ENCODE results near the gene CFAP43. TPM values are rescaled to one million over a fixed set of nuclear protein-coding genes. Genes with fewer than 3 reads are reported as not detected.

The CFAP43 gene
- total and polyA plus RNA-seq, 2 donors (not counting 1 experiment from before 2014, with no cell fraction given): 0.12 TPM; not detected in 1

DNA sequence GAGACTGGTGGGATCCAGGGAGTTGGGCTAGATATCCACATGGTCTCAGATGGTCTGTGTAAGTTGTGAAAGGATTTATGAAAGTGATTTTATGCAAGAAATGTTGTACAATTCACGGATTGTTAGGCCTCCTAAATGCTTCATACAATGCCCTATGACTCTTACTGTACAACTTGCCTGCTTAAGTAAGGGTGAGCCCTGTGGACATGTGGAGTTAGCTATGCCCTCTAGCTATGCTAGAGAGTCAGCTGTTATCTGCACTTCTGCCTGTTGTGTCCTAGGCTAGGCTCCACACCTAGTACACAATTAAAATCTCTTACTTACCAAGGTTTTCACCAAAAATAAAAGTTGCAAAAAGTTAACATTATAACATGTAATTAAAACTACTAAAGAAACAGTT lies 1.7 kb upstream of the CFAP43 start:
- no peak overlapping the region for H3K27ac Mint-ChIP-seq
- WGBS (ENCODE audit: insufficient coverage): no CpG with 5 or more reads among the region's 1 CpG
- H3K27ac ChIP-seq (ENCODE audit: low read length in 2 of 2): no peak overlapping the region
- H3K4me3 ChIP-seq (ENCODE audit: control extremely low read depth in 1 of 5, extremely low read depth in 1 of 5, insufficient read depth in 1 of 5, low read depth in 2 of 5, low read length in 4 of 5): no peak overlapping the region
- TF ChIP-seq EZH2 (IDR thresholded peaks at IDR 0.05; ENCODE audit: borderline replicate concordance, insufficient read depth, low read depth, low read length, poor library complexity, severe bottlenecking) (no peak), CTCF (IDR thresholded peaks at IDR 0.05) (no peak)
- H2AFZ ChIP-seq (ENCODE audit: insufficient read depth, low read depth, low read length, poor library complexity, severe bottlenecking): no peak overlapping the region
- no peak overlapping the region for H3K4me2 ChIP-seq (replicated peaks; ENCODE audit: low read depth, low read length, poor library complexity, severe bottlenecking)
- H3K9me3 Mint-ChIP-seq (ENCODE audit: insufficient read depth): peaks cover 4% of the 10 kb centered on the region
- ChIA-PET CTCF (no interaction called here), POLR2A (no interaction called here)
- no peaks in the 10 kb centered on the region for H3K36me3 ChIP-seq (replicated peaks in 1 of 2; ENCODE audit: control extremely low read depth in 1 of 2, control insufficient read depth in 1 of 2, extremely low read depth in 1 of 2, insufficient read depth in 2 of 2, low read length in 1 of 2)
- peaks cover 10% of the 10 kb centered on the region for H3K4me1 Mint-ChIP-seq
- peaks cover 35% of the 10 kb centered on the region for H3K27me3 Mint-ChIP-seq
- ATAC-seq (ENCODE audit: low read depth) (no peak), DNase-seq (no peak)
- H3K79me2 ChIP-seq (ENCODE audit: control insufficient read depth, insufficient read depth, low read length): no peaks in the 10 kb centered on the region
- no peak overlapping the region for H3K9ac ChIP-seq (ENCODE audit: low read length)
- intact Hi-C loops (cut with micrococcal nuclease): loop anchor here (2.0 kb wide), 1 partner anchor 105 kb away; the partner anchor contains the start of gene ITPRIP
- peaks cover 6 to 13% of the 10 kb centered on the region in 2 donors for H3K4me1 ChIP-seq (ENCODE audit: control insufficient read depth in 2 of 2, insufficient read depth in 2 of 2, low read length in 2 of 2)
- no peaks in the 10 kb centered on the region for H4K20me1 ChIP-seq (ENCODE audit: control insufficient read depth, insufficient read depth, low read length, poor library complexity, severe bottlenecking)
- H3K27me3 ChIP-seq (replicated peaks in 1 of 4; ENCODE audit: control extremely low read depth in 1 of 4, control insufficient read depth in 3 of 4, insufficient read depth in 4 of 4, low read length in 3 of 4): peaks cover 0 to 19% (median 13%) of the 10 kb centered on the region in 4 experiments
- H3K4me3 Mint-ChIP-seq: peak overlapping the region; percentile 54
- H3K9me3 ChIP-seq (ENCODE audit: control extremely low read depth in 1 of 3, control insufficient read depth in 2 of 3, insufficient read depth in 1 of 3, low read length in 2 of 3): peaks cover 2 to 8% (median 8%) of the 10 kb centered on the region in 3 donors

DNA sequence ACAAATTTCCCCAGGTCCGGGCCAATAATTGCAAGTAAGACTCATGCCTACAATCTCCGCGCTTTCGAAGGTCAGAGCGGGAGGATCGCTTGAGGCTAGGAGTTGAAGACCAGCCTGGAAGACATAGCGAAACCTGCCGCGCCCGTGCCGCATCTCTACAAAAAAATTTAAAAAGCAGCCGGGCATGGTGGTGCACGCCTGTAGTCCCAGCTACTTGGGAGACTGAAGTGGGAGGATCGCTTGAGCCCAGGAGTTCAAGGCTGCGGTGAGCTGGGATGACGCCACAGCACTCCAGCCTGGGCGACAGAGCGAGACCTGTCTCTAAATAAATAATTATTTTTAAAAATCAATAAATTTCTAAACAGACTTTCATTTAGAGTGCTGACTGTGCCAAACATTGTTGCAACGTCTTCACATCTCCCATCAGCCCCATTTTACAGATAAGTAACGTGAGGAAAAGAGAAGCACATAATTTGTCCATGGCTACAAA lies 494 bp upstream of the CFAP43 start:
- Mint-ChIP-seq H3K4me3 (peak overlapping the region; percentile 89), H3K9me3 (ENCODE audit: insufficient read depth) (peaks cover 4% of the 10 kb centered on the region), H3K27ac (peak overlapping the region; percentile 84), H3K27me3 (peaks cover 30% of the 10 kb centered on the region), H3K4me1 (peaks cover 10% of the 10 kb centered on the region)
- no peak for TF ChIP-seq EZH2 (IDR thresholded peaks at IDR 0.05; ENCODE audit: borderline replicate concordance, insufficient read depth, low read depth, low read length, poor library complexity, severe bottlenecking)
- TF ChIP-seq CTCF (IDR thresholded peaks at IDR 0.05): no peak
- Histone ChIP-seq H3K36me3 (replicated peaks in 1 of 2; ENCODE audit: control extremely low read depth in 1 of 2, control insufficient read depth in 1 of 2, extremely low read depth in 1 of 2, insufficient read depth in 2 of 2, low read length in 1 of 2) (no peaks in the 10 kb centered on the region), H3K9ac (ENCODE audit: low read length) (peak overlapping the region; percentile 75), H2AFZ (ENCODE audit: insufficient read depth, low read depth, low read length, poor library complexity, severe bottlenecking) (peak overlapping the region; percentile 94), H3K27ac (ENCODE audit: low read length in 2 of 2) (no peak overlapping the region), H3K9me3 (ENCODE audit: control extremely low read depth in 1 of 3, control insufficient read depth in 2 of 3, insufficient read depth in 1 of 3, low read length in 2 of 3) (peaks cover 2 to 8% (median 8%) of the 10 kb centered on the region in 3 donors), H3K27me3 (replicated peaks in 1 of 4; ENCODE audit: control extremely low read depth in 1 of 4, control insufficient read depth in 3 of 4, insufficient read depth in 4 of 4, low read length in 3 of 4) (peaks cover 0 to 19% (median 13%) of the 10 kb centered on the region in 4 experiments), H3K4me2 (replicated peaks; ENCODE audit: low read depth, low read length, poor library complexity, severe bottlenecking) (peak overlapping the region; percentile 95), H4K20me1 (ENCODE audit: control insufficient read depth, insufficient read depth, low read length, poor library complexity, severe bottlenecking) (no peaks in the 10 kb centered on the region), H3K79me2 (ENCODE audit: control insufficient read depth, insufficient read depth, low read length) (no peaks in the 10 kb centered on the region), H3K4me1 (ENCODE audit: control insufficient read depth in 2 of 2, insufficient read depth in 2 of 2, low read length in 2 of 2) (peaks cover 6 to 13% of the 10 kb centered on the region in 2 donors), H3K4me3 (ENCODE audit: control extremely low read depth in 1 of 5, extremely low read depth in 1 of 5, insufficient read depth in 1 of 5, low read depth in 2 of 5, low read length in 4 of 5) (peak overlapping the region; percentile 52 to 86 (median 67))
- intact Hi-C loops (cut with micrococcal nuclease): loop anchor here (1.0 to 2.0 kb wide), 5 partner anchors 22 to 314 kb away; partner anchors contain the start of genes GSTO1, GSTO2, ITPRIP and SFR1
- ATAC-seq (ENCODE audit: low read depth): peak; percentile 10
- CTCF ChIA-PET: no interaction called here
- POLR2A ChIA-PET: no interaction called here
- 4% methylated on average over 14 of the region's 20 CpGs for WGBS (ENCODE audit: insufficient coverage)
- DNase-seq: no peak
